Natural killer cell (primary cell): Measurements from ENCODE around the gene FUCA1. TPM values are rescaled to one million over a fixed set of nuclear protein-coding genes. Genes with fewer than 3 reads are reported as not detected.
A peak's percentile ranks its signal among the peaks of the same experiment; 100 is the strongest.
"Not testable (repeated sequence)": the region's sequence is repeated elsewhere in the genome, so short reads cannot be mapped to it uniquely, and the experiment has no call there.

ENCODE experiments used
- ATAC-seq, 3 donors: fragments of 150-1000 bp in 2 of 3; fragments of 200-7000 bp in 1 of 3; cut with Tn5 transposase; 1 replicate in 1 of 3; 2 replicates in 2 of 3; pipeline ENCODE4 v1.10.0; 2021; ENCODE audit warnings: mild to moderate bottlenecking in 2 of 3, moderate library complexity in 2 of 3
- DNase-seq, 2 donors: peaks; one replicate each; pipeline versions ENCODE4 v3.0.0 to v3.0.0-alpha.2; 2013 to 2021; ENCODE audit warnings: mixed read lengths in 1 of 2
- H3K27ac ChIP-seq: one replicate; pipeline ENCODE4 v1.5.1; 2013; ENCODE audit warnings: mild to moderate bottlenecking, low read length
- H3K27me3 ChIP-seq: one replicate; pipeline ENCODE4 v1.6.1; 2013; ENCODE audit warnings: low read length; ENCODE audit not compliant: control insufficient read depth, insufficient read depth
- H3K36me3 ChIP-seq: one replicate; pipeline ENCODE4 v1.6.1; 2013; ENCODE audit warnings: low read length; ENCODE audit not compliant: control insufficient read depth, insufficient read depth
- H3K4me1 ChIP-seq: one replicate; pipeline ENCODE4 v1.6.1; 2013; ENCODE audit warnings: low read length; ENCODE audit not compliant: control insufficient read depth, insufficient read depth
- H3K4me3 ChIP-seq: one replicate; pipeline ENCODE4 v1.5.1; 2013; ENCODE audit warnings: low read length
- H3K9me3 ChIP-seq: one replicate; pipeline ENCODE4 v1.6.1; 2013; ENCODE audit warnings: low read length; ENCODE audit not compliant: control insufficient read depth, insufficient read depth
- H3K27ac Mint-ChIP-seq, 2 donors: one replicate each; pipeline ENCODE4 v1.8.0; 2022; ENCODE audit warnings: mild to moderate bottlenecking in 2 of 2, mixed read lengths in 2 of 2, moderate library complexity in 1 of 2
- H3K27me3 Mint-ChIP-seq, 2 donors: one replicate each; pipeline ENCODE4 v1.8.0; 2022; ENCODE audit warnings: low read depth in 2 of 2, mixed read lengths in 2 of 2
- H3K36me3 Mint-ChIP-seq: one replicate; pipeline ENCODE4 v1.8.0; 2022; ENCODE audit warnings: mixed read lengths
- H3K4me1 Mint-ChIP-seq, 2 donors: one replicate each; pipeline ENCODE4 v1.8.0; 2022; ENCODE audit warnings: mixed read lengths in 2 of 2
- H3K4me3 Mint-ChIP-seq: one replicate; pipeline ENCODE4 v1.8.0; 2022; ENCODE audit warnings: mild to moderate bottlenecking, moderate library complexity, mixed read lengths
- H3K9me3 Mint-ChIP-seq, 2 donors: one replicate each; pipeline ENCODE4 v1.8.0; 2022; ENCODE audit warnings: mixed read lengths in 2 of 2
- CTCF ChIP-seq: fragments of 200-600 bp; IDR thresholded peaks from one replicate; pipeline ENCODE4 v1.8.0; 2022; ENCODE audit warnings: antibody characterized with exemption
- WGBS: methylation state at CpG from one replicate; pipeline ENCODE4 v1.1.7; 2013; ENCODE audit warnings: missing lambda C conversion rate; ENCODE audit not compliant: insufficient coverage; 5-methylcytosine and 5-hydroxymethylcytosine counted together
- intact Hi-C: fragments of 100-400 bp; cut with micrococcal nuclease; formaldehyde crosslinking; loops from one replicate; pipeline ENCODE4 v1.14.2; 2022
- total RNA-seq, 4 donors: library from RNA; stranded (reverse); fragments of 120-200 nt in 1 of 4; gene quantifications; one replicate each; pipeline versions ENCODE4 v1.2.3 to v1.2.4, GENCODE V29; 2013 to 2022

The FUCA1 gene
- total RNA-seq, 3 donors from 2014 or later (not counting 1 experiment from before 2014, with no cell fraction given), result 6.8 to 12.5 (median 11.9) TPM

- H3K4me3 ChIP-seq, H3K9me3 ChIP-seq, H3K27ac Mint-ChIP-seq, H3K27ac ChIP-seq, H3K4me1 Mint-ChIP-seq, H3K4me3 Mint-ChIP-seq, H3K27me3 ChIP-seq, H3K27me3 Mint-ChIP-seq, H3K9me3 Mint-ChIP-seq, H3K4me1 ChIP-seq, intact Hi-C loops, DNase-seq, ATAC-seq: not testable (repeated sequence)
- peaks cover 14% of the 10 kb centered on the region for H3K36me3 Mint-ChIP-seq
- H3K36me3 ChIP-seq, result peaks cover 23% of the 10 kb centered on the region
These were observed 16.7 kb downstream of the FUCA1 start for GRCh38 chr1:23851406-23851805.

- no peak overlapping the region for H3K27ac ChIP-seq
- TF ChIP-seq CTCF, result no peak
- H3K4me1 Mint-ChIP-seq, result no peaks in the 10 kb centered on the region
- 94% methylated on average over 11 of the region's 12 CpGs for WGBS
- DNase-seq (no peak), ATAC-seq (no peak)
- H3K9me3 Mint-ChIP-seq, result no peaks in the 10 kb centered on the region
- H3K36me3 Mint-ChIP-seq, result peaks cover 20% of the 10 kb centered on the region
- H3K4me3 ChIP-seq, result no peak overlapping the region
- no peak overlapping the region for H3K27ac Mint-ChIP-seq
- no peaks in the 10 kb centered on the region for H3K27me3 ChIP-seq
- H3K4me3 Mint-ChIP-seq, result no peak overlapping the region
- H3K9me3 ChIP-seq, result no peaks in the 10 kb centered on the region
- H3K4me1 ChIP-seq, result no peaks in the 10 kb centered on the region
- intact Hi-C loops, result no loop called here
- peaks cover 25% of the 10 kb centered on the region for H3K36me3 ChIP-seq
- H3K27me3 Mint-ChIP-seq, result no peaks in the 10 kb centered on the region
These were observed 19.1 kb downstream of the FUCA1 start for GRCh38 chr1:23848673-23849616.

GRCh38 chr1:23847482-23848095 lies 20.5 kb downstream of the FUCA1 start:
- H3K9me3 ChIP-seq, H3K27me3 Mint-ChIP-seq, H3K27ac Mint-ChIP-seq, H3K4me1 ChIP-seq, H3K4me3 ChIP-seq, intact Hi-C loops, H3K9me3 Mint-ChIP-seq, ATAC-seq, H3K27me3 ChIP-seq, H3K4me3 Mint-ChIP-seq, DNase-seq, H3K4me1 Mint-ChIP-seq, H3K27ac ChIP-seq: not testable (repeated sequence)
- peaks cover 25% of the 10 kb centered on the region for H3K36me3 ChIP-seq
- WGBS, result 100% methylated on average over 1 of the region's 2 CpGs
- peaks cover 20% of the 10 kb centered on the region for H3K36me3 Mint-ChIP-seq

GRCh38 chr1:23845163-23845562 lies 22.9 kb downstream of the FUCA1 start:
- DNase-seq (no peak), ATAC-seq (peak in 1 of 3 donors; percentile 32)
- Histone ChIP-seq H3K4me3 (no peak overlapping the region), H3K36me3 (peaks cover 25% of the 10 kb centered on the region), H3K27ac (no peak overlapping the region), H3K27me3 (no peaks in the 10 kb centered on the region), H3K4me1 (no peaks in the 10 kb centered on the region), H3K9me3 (no peaks in the 10 kb centered on the region)
- WGBS, result 100% methylated on average over 2 of the region's 2 CpGs
- Mint-ChIP-seq H3K27me3 (no peaks in the 10 kb centered on the region), H3K9me3 (no peaks in the 10 kb centered on the region), H3K27ac (no peak overlapping the region), H3K4me3 (no peak overlapping the region), H3K36me3 (peaks cover 20% of the 10 kb centered on the region), H3K4me1 (no peaks in the 10 kb centered on the region)
- intact Hi-C loops, result no loop called here
- TF ChIP-seq CTCF, result no peak
